ENCODE measurements around the gene BHLHA15.

DNA sequence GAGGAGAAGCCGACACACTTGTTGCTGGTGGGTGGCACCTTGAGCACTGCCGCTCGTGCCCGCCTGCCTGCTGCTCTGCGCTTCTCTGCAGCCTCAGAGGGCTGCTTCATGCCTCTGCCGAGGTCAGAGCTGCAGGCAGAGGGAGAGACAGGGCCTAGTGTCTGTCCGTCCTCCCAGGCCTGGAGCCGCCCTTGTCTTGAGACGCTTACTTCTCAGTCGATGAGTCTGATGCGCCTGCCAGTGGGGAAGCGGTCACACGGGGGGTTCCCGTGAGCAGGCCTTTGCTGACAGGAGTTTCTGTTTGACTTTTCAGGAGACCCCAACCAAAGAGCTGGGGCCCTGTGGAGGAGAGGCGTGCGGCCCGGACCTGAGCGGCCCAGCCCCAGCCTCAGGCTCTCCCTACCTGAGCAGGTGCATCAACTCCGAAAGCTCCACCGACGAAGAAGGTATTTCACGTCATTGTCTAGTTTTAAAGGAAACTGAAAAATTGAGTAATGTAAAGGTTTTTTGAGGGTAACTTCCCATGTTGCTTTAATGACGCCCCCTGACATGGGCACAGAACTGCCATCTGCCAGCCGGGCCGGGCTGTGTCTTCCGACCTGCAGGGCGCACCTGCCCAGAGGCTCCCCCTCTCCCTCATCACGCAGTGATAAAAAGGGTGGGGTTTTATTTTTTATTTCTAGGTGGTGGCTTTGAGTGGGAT lies 7.8 kb upstream of the BHLHA15 start:
- TF ChIP-seq ZBED1 (IDR thresholded peaks at IDR 0.05) (no peak), MBD1 (CRISPR knock-in tag; IDR thresholded peaks at IDR 0.05) (no peak), POLR2A (conservative IDR thresholded peaks at IDR 0.05) (no peak), ZNF274 (IDR thresholded peaks at IDR 0.05; ENCODE audit: borderline replicate concordance, low read depth, low read length) (no peak), SMC3 (conservative IDR thresholded peaks at IDR 0.05; ENCODE audit: insufficient read depth, low read depth, low read length) (no peak), STAG1 (CRISPR knock-in tag; IDR thresholded peaks at IDR 0.05; ENCODE audit: borderline replicate concordance) (no peak), E2F8 (IDR thresholded peaks at IDR 0.05; ENCODE audit: low read depth, partially characterized antibody) (no peak), CTCF (IDR thresholded peaks at IDR 0.05 in 2 of 3, conservative IDR thresholded peaks at IDR 0.05 in 1 of 3; ENCODE audit: insufficient read depth in 2 of 3, low read depth in 1 of 3, low read length in 3 of 3) (no peak), CHD2 (IDR thresholded peaks at IDR 0.05; ENCODE audit: low read depth, low read length) (no peak), ZNF23 (CRISPR knock-in tag; IDR thresholded peaks at IDR 0.05) (no peak), EZH2 (IDR thresholded peaks at IDR 0.05; ENCODE audit: borderline replicate concordance, low read depth, low read length) (no peak), ID3 (CRISPR knock-in tag; IDR thresholded peaks at IDR 0.05) (no peak), ID3 (tag; IDR thresholded peaks at IDR 0.05) (no peak)
- TF ChIP-seq, protein P1, sequence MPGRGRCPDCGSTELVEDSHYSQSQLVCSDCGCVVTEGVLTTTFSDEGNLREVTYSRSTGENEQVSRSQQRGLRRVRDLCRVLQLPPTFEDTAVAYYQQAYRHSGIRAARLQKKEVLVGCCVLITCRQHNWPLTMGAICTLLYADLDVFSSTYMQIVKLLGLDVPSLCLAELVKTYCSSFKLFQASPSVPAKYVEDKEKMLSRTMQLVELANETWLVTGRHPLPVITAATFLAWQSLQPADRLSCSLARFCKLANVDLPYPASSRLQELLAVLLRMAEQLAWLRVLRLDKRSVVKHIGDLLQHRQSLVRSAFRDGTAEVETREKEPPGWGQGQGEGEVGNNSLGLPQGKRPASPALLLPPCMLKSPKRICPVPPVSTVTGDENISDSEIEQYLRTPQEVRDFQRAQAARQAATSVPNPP (IDR thresholded peaks at IDR 0.05; ENCODE audit: borderline replicate concordance, insufficient read depth, insufficient read length): no peak

Measured in K562 (cell line).